Sigmoid colon (tissue), 4 donors: ENCODE data around the gene MAD1L1.

ENCODE experiments used
- EP300 ChIP-seq, 4 donors: sonication (generic); formaldehyde crosslinking; IDR thresholded peaks; one replicate each; pipeline ENCODE4 v1.6.1; 2017; ENCODE audit warnings: antibody characterized with exemption in 4 of 4
- POLR2A ChIP-seq, 2 donors: fragments of 450-650 bp; IDR thresholded peaks; one replicate each; pipeline ENCODE4 v1.6.1; 2016; ENCODE audit warnings: antibody characterized with exemption in 2 of 2, mild to moderate bottlenecking in 2 of 2, moderate library complexity in 2 of 2
- POLR2AphosphoS5 ChIP-seq, 4 donors: sonication (generic); formaldehyde crosslinking; IDR thresholded peaks; one replicate each; pipeline ENCODE4 v1.6.1; 2017; ENCODE audit warnings: antibody characterized with exemption in 4 of 4
- TF ChIP-seq, protein P1 (sequence below), 4 experiments: fragments of 450-650 bp in 3 of 4; fragments of 200-600 bp in 1 of 4; IDR thresholded peaks; one replicate each; pipeline ENCODE4 v1.5.1; 2016 to 2019; ENCODE audit warnings: antibody characterized with exemption in 4 of 4, mild to moderate bottlenecking in 3 of 4, moderate library complexity in 2 of 4

DNA sequence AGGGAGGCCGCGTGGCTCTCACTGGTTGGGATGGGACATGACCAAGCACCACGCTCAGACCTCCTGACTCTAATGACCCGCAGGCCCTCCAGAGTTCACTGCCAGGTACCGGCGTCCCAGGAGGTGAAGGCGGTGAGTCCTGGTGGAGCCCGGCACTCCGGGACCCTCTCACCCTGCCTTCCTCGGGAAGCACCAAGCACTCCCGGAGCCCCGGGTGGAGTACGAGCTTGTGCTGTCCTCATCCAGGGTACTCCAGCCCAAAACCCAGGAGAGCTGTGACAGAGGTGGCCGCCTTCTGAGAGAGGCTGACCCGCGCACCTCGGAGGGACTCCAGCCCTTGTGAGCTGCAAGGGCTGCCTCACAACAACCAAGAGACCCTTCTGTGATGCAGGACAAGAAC, 9.4 kb downstream of the MAD1L1 start:
- TF ChIP-seq, protein P1, sequence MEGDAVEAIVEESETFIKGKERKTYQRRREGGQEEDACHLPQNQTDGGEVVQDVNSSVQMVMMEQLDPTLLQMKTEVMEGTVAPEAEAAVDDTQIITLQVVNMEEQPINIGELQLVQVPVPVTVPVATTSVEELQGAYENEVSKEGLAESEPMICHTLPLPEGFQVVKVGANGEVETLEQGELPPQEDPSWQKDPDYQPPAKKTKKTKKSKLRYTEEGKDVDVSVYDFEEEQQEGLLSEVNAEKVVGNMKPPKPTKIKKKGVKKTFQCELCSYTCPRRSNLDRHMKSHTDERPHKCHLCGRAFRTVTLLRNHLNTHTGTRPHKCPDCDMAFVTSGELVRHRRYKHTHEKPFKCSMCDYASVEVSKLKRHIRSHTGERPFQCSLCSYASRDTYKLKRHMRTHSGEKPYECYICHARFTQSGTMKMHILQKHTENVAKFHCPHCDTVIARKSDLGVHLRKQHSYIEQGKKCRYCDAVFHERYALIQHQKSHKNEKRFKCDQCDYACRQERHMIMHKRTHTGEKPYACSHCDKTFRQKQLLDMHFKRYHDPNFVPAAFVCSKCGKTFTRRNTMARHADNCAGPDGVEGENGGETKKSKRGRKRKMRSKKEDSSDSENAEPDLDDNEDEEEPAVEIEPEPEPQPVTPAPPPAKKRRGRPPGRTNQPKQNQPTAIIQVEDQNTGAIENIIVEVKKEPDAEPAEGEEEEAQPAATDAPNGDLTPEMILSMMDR (IDR thresholded peaks at IDR 0.05): no peak
- TF ChIP-seq POLR2A (IDR thresholded peaks at IDR 0.05) (no peak), POLR2AphosphoS5 (IDR thresholded peaks at IDR 0.05) (no peak), EP300 (IDR thresholded peaks at IDR 0.05) (no peak)
